ENCODE results near the gene PTPRO. TPM values are rescaled to one million over a fixed set of nuclear protein-coding genes. Genes with fewer than 3 reads are reported as not detected.

The PTPRO gene
- total RNA-seq, 1 donor from 2014 or later = not detected

DNA sequence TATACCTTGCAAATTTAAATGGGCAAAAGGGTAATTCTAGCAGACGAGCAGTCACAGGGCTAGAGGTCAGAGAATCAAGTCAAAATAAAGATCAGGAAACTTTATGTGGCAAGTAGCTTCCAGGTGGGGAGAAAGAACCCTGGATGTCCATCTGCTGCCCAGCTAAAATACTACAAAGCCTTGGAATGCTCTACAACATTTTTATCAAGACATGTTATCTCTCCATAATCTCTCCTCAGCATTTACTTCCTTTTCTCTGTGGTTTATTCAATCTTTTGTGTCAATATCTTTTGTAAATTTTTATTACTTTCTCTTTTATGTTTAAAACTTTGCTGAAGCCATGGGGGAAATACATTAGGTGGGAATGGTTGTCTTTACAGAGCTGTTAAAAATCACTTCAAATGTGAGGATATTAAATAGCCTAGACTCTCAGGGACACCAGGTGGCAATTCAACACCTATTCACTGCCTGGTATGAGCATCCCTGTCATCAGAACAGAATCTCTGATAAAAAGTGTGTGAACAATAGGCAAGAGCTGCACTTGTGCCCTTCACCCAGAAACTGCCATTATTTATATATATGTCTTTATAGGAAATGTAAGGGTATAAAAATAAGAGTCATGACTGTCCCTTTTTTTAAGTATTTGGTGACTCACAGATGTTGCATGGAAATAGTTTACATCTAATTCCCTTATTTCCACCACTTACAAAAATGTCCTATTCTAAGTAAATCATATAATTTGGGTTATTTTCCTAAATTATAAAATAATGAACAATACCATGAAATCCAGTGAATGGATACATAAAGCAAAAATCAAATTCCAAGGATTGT is 314.0 kb downstream of the PTPRO start:
- DNase-seq (ENCODE audit: low read depth, low spot score) = no peak

DNA sequence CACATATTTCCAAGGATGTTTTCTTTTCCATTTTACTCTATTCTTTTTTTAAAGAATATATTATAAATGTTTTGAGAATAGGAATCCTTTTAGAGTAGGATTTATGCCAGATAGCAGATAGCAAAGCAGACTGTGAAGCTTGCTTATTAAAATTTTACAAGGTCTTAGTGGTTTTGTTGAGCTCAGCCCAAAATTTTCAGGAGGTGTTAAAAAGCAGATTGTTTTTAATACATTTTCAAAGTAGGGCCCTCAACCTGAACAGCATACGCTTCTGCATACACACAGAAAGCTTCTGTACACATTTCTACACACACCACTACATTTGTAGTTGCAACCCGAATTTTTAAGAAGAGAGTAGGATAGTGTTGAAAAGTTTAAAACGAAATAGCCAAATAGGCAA is 315.9 kb downstream of the PTPRO start:
- DNase-seq (ENCODE audit: low read depth, low spot score) = no peak

GRCh38 chr12:15644700-15645099 is 322.4 kb downstream of the PTPRO start:
- no peak for DNase-seq (ENCODE audit: low read depth, low spot score)

GRCh38 chr12:15646581-15646980 is 324.3 kb downstream of the PTPRO start:
- no peak for DNase-seq (ENCODE audit: low read depth, low spot score)

Other genes with a start within 250 kb of the PTPRO start
- 0.13 TPM in 1 of 2 replicates, not detected in the other for gene RERG, start 101.1 kb upstream of the PTPRO start, total RNA-seq